NCI-H748 (cell line): ENCODE data around the gene PNISR.
"Not testable (repeated sequence)": the region's sequence is repeated elsewhere in the genome, so short reads cannot be mapped to it uniquely, and the experiment has no call there.

ENCODE experiments used
- DNase-seq: peaks from one replicate; lab custom pipeline; 2025; ENCODE audit not compliant: unreplicated experiment; lab: John Stamatoyannopoulos, UW

Gene PNISR, protein sequence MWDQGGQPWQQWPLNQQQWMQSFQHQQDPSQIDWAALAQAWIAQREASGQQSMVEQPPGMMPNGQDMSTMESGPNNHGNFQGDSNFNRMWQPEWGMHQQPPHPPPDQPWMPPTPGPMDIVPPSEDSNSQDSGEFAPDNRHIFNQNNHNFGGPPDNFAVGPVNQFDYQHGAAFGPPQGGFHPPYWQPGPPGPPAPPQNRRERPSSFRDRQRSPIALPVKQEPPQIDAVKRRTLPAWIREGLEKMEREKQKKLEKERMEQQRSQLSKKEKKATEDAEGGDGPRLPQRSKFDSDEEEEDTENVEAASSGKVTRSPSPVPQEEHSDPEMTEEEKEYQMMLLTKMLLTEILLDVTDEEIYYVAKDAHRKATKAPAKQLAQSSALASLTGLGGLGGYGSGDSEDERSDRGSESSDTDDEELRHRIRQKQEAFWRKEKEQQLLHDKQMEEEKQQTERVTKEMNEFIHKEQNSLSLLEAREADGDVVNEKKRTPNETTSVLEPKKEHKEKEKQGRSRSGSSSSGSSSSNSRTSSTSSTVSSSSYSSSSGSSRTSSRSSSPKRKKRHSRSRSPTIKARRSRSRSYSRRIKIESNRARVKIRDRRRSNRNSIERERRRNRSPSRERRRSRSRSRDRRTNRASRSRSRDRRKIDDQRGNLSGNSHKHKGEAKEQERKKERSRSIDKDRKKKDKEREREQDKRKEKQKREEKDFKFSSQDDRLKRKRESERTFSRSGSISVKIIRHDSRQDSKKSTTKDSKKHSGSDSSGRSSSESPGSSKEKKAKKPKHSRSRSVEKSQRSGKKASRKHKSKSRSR

DNA sequence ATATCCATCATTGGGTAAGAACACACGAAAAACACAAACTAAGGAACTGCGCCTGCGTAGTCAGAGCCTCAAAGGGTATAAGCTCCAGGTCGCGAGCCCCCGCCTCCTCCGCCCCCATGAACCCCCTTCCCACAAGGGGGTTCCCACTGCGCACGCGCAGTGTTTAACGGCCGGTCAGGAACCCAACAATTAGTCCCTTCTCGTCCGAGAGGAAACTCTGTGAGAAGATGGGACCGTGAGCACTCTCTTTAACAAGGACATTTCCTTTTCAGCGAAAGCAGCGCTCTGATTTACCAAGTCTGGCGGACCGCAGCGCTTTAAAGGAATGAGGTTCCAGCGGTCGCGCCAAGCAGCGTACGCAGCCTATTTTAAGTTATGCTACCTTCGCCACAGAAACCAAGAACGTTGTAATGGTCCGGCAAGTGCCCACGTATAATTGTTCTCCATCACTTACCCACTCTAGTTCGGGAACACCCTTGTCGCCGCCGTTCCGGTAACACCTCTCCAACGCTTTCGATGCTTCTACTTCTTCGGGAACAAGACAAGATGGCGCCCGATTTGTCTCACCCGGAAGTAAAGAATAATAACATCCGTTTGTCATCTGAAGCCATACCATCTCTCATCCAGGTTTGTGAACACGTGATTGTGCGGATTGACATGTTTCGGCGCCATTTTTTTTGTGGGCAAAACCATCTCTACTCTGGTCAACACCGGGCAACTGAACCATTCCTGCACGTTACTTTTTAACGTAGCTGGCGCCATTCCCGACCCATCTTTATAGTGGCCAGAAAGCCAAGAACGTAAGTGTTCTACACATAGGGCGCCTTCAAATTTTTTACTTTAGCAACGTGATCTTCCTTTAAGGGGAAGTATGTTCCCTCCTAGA is at the start of gene PNISR:
Gene PNISR, minus strand, starts transcription at position 548 of the 886 bp plus-strand sequence. CDS start 10,649 bp downstream, outside the sequence.
- peak; percentile 99 for DNase-seq

DNA sequence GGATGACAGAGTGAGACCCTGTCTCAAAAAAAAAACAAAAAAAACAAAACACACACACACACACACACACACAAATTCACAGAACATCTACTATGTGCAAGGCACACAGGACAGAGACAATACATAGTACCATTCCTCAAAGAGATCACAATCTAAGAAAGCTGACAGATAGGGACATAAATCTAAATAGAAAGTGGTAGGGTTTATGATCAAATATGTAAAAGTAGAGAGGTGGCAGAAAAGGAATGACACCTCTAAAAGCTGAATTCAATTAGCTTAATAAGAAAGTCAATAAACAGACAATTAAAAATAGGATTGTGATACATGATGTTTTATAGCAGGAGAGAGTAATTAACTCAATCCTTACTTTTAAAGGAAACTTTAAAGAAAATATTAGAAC is 48.6 kb upstream of the PNISR start:
- DNase-seq: no peak

DNA sequence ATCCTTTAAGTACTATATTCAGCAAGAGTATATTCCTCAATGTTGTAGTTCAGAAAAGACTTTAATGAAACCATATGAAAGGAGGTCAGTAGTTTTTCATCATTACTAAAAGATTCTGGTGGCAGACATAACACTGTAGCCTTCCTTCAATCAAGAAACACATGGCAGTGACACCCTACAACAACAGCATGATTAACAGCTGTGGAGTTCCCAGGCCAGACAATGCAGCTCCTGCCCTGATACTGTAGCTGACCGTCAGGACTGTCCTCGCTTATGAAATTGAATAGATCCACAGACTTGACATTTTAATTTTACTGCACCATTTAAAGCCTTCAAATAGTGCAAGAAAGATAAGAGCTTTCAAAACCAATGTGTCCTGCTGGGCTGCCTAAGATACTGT is 46.5 kb upstream of the PNISR start:
- peak; percentile 43 for DNase-seq

DNA sequence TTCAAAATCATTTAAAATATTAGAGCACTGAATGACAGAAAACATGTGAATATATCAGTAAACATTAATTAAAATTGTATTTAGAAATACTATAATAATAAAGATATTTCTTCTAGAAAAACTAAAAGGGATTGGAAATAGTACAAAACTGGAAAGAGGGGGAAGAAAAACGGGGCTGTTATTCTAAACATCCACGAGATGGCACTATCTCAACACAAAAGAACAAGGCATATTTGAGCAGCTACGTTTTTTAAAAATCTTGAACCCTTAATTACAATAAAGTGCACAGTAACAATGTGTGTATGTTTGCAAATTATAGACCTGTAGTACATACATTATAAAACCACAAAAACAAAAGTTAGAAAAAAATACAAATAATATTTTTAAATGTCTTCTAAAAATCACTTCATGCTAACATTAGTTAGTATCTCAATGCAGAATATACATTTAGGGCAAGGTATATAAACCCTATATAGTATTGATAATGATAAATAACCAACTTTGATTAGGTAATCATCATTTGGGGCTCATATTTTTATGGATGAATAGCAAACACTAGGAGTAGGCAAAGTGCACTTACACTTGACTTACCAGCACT is 42.5 kb upstream of the PNISR start:
- DNase-seq: peak; percentile 44

DNA sequence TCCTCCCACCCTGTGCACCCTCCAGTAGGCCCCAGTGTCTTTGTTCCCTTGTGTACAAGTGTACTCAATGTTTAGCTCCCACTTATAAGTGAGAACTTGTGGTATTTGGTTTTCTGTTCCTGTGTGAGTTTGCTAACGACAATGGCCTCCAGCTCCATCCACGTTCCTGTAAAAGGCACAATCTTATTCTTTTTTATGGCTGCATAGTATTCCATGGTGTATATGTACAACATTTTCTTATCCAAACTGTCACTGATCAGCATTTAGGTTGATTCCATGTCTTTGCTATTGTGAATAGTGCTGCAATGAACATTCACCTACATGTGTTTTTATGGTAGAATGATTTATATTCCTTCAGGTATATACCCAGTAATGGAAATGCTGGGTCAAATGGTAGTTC is 34.0 kb upstream of the PNISR start:
- DNase-seq: not testable (repeated sequence)

DNA sequence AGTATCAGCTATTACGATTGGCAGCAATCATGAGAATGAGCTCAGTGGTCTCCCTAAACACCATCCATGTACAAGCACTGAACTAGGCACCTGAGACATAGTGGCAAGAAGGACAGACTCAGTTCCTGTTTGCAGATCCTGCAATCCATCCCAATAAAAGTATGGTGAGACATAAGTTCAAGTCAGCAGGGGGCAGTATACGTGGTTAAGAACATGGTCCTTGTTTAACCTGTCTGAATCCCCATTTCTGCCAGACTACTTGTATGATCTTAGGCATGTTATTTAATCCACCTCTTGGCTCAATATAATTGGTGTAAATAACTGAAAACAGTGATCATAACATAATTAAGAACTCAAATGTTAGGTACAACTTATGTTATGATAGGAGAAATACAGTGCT is 33.2 kb upstream of the PNISR start:
- peak; percentile 26 for DNase-seq

DNA sequence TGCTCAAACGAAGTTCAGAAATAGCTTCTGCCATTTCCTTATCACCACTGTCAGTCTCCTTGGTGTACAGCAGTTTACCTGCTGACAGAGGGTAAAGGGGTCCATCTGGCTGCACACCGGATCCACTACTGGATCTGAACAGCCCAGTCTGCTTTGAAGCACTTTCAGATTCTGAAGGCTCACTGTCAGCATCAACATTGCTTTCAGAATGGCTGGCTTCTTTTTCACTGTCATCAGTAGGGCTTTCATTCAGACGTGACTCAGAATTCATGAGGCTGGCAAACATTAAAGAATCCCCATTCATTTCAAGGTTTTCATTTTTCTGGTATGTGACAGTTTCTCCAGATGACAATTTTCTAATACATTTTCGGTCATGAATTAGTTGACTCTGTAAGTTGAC is 21.0 kb upstream of the PNISR start:
- DNase-seq: no peak

DNA sequence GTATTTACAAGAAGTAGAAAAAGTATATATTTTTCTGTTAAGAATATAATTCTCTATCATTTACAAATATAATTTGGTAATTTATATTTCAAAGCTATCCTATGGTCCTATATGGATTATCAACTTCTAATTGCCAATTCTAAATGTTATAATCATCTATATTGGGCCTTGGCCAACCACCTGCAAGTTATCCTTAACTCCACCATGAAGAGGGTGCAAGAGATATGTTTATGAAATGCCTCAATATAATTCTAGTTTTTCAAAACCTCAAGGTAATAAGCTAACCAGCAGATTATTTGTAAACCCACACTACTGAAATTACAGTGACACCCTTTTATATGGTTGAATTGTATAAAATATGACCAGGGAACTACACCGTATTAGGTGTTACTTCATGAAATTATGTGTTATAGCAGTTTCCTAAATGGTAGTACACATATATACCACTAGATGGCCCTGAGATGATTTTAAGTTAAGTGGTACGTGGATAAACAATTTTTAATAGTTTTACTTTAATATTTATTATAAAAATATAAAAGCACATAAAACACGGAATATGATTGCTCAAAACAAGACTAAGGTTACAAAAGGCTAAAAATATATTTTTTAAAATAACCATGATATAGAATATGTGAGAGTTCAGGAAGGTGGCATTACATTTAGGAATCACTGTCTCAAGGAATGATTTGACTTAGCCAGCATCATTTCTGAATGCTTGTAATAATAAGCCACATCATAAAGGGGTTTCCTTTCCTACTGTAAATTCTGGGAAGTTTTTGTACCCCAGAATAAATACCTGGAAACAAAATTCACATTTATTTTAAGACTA is 9.8 kb upstream of the PNISR start:
- peak; percentile 25 for DNase-seq

DNA sequence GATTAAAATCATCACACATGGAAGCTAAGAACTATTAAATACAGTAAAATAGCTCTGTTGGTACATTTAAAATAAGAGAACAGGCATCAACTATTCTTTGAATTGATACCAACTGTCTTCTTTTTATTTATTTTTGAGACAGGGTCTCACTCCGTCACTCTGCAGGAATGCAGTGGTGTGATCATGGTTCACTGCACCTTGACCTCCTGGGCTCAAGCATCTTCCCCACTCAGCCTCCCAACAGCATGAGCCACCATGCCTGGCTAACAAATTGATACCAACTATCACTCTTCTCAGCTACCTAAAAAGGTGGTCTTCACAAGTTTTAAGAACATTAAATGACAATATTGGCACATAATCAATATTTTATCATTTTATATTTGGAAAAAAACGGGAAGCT is 7.8 kb upstream of the PNISR start:
- no peak for DNase-seq

DNA sequence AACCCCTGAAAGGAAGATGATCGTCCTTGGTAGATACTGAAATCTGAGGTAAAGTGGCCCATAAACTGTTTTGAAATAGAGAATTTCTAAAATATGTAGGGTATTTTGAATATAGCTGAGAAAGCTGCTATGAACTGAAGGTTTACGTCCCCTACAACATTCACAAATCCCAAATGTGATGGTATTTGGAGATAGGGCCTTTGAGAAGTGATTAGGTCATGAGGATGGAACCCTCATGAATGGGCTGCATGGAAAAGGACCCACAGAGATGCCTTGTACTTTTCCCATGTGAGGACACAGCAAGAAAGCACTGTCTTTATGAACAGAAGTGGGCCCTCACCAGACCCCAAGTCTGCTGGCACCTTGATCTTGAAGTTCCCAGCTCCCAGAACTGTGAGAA is 6.8 kb upstream of the PNISR start:
- DNase-seq: no peak

DNA sequence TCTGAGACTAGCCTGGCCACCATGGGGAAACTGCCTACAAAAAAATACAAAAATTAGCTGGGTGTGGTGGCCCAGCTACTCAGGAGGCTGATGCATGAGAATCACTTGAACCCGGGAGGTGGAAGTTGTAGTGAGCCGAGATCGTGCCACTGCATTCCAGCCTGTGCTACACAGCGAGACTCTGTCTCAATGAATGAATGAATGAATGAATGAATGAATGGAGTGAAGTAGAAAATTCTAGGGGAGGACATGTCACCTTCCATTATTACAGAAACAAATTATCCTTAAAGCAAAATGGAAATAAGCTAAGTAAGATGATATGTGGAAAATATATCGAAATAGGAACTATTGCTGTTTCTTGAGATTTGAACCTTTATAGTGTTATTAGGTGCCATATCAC is 2.9 kb upstream of the PNISR start:
- no peak for DNase-seq

DNA sequence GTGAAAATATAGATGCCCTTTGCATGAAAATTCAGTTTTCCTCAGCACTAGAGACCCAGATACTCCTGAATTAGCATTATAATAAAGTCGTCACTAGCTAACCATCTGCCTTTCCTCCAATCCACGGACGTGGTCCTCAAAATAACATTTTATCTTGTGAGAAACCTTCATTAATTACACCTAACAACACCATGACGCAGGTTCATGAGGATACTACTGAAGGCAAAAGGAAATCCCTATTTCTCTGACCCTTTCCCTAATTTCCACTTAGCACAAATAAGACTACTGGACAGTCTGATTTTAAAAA is 1.3 kb upstream of the PNISR start:
- DNase-seq: no peak

DNA sequence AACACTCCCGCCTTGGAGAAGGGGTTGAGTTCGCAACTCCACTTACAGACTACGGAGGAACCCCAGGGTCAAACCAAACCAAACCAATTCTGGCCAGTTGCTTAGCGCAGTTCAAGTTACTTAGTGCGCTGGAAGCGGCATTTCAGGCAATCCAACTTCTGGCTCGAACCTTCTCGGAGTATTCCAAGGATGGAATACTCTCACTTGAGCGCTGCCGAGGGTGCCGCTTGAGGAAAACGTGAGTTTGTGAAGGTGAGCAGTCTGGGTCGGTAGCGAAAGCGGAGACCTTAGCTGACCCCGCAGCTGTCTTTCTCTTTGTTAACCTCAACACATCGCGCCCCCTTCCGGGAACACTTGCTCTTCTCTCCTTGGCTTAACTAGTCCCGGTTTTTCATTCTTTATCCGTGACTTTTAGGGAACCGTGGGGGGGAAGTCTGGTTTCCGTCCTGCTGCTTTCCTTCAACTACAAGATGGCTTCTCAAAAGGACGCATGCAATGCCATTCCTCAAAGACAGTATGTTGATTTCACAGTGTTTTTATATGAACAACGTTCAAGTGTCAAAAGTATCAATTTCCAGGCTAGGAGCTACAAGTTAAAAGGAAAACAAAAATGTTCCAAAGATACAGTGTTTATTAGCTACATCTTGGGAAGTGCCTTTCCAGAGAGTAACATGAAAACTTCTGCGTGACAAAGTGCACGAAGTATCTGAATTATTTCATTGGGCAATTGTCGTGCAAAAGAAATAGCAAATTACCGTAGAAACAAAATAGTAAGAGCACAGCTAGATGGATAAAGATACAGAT is 741 bp upstream of the PNISR start:
- DNase-seq: peak; percentile 93

DNA sequence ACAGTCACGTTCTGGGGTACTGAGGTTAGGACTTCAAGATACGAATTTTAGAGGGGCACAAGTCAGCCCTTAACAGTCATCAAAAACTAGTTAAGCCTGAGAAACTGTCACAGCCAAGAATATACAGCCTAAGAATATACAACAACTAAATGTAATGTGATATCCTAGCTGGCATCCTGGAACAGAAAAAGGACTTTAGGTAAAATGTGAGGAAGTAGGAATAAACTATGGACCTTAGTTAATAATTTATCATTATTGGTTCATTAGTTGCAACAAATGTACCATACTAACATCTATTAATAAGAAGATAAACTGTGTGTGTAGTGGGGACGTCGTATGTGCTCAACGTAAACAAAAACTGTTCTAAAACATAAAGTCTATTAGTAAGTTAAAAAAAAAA is 1.1 kb downstream of the PNISR start:
- DNase-seq: no peak

DNA sequence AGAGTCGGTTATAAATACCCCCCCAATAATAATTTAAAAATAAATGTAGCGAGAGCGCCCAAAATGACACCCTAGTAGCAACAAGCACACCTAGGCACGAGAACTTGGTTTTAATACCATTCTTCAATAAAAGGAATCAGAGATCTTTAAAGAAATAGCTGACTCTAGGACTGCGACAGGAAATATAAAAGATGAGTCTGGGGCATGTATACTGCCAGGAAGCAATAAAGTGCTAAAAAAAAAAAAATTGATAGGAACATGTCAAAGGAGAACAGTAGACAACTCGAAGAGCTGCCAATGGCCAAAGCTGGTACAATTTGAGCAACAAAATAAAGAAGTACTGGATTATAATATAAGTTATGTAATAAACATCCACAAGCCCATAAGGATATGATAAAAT is 2.2 kb downstream of the PNISR start:
- no peak for DNase-seq

DNA sequence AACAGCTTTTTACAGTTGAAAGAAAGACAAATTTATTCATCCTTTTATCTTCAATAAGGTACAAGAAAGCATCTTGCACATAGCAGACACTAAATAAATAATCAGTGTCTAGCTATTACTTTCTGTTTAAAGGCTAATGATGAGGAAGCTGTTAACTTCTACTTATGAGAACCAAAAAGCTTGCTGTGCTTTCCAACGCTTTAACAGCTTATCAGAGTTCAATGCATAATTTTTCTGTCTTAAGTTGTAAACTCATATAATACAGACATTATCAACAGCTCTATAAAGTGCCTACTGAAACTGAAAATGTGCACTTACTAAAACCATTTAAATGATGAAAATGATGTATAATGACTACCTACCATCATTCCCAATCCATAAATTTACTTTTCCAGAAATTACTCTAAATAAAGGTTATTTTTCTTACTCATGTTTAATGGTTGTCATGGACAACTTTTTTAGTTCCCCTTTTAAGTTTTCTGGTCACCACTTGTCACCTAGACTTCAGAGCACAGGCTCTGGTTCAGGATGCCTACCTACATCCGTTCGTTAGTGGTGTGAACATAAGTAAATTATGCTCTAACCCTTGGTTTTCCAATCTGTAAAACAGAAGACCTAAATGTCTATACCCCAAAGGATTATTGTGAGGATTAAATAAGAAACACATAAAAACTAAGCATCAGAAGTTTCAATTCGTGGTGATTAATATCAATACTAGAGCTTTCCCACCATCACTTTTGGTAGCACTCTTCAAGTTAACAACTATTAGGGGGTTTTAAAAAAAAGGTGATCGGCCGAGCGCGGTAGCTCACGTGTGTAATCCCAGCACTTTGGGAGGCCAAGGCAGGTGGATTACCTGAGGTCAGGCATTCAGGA is 8.0 kb downstream of the PNISR start:
- no peak for DNase-seq

DNA sequence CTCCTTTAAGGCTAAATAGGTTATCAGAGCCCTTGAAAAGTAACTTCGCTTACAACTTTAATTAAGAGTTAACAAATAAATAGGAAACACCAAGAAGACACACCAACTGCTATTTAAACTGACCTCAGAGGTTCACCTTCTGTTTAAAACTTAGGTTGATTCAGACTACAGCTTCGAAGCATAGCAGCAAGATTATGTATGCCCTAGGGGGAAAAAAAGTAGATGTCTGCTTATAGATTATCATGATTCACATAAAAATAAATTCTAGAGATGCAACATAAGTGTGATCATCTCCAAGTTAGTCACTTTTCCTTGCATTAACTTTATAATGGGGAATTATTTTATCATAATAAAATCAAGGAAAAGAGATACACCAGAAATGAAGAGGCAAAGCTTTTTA is 8.9 kb downstream of the PNISR start:
- no peak for DNase-seq

DNA sequence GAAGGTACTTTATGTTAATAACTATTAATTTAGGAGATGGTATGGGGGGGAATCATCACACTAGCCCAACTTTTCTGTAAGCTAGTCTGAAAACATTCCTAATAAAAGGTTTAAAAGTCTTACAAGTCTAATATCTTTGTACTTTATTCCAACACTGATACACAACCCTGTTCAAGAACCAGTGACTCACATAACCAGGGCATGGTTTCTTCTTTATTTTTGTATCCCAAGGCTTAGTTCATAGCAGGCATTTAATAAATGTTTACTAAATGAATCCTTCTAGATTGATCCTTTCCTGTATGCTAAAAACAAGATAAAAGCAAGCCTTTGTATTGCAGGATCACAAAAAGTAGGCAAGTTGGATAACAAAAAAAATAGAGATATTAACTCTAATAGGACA is 9.7 kb downstream of the PNISR start:
- DNase-seq: no peak

DNA sequence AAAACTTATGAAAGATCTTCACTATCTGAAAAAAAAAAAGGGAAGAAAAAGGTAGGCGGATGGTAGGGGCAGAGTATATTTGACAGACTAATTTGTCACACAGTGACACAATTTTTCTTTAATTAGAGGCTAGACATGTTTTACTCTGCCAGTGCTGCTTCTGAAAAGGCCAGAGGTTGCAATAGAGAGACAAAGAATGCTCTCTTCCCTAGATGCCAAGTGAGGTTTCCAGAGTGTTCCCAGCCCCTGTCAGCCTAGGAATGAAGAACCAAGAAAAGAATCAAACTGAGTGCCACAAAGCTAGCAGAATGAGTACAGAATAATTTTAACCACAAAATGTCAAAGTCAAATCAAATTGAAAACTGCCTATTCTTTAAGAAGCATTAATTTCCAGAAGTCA is 13.0 kb downstream of the PNISR start:
- no peak for DNase-seq
